ENCODE measurements around the gene WWOX.

WWOX gene

GRCh38 chr16:78785218-78785617 lies 685.8 kb downstream of the WWOX start:
- TF ChIP-seq CTCF (IDR thresholded peaks at IDR 0.05; ENCODE audit: insufficient read depth, missing control alignments): no peak
- DNase-seq (ENCODE audit: insufficient read length, low spot score): no peak
- no peak for FAIRE-seq

- no peak for DNase-seq (ENCODE audit: insufficient read length, low spot score)
- no peak for TF ChIP-seq CTCF (IDR thresholded peaks at IDR 0.05; ENCODE audit: insufficient read depth, missing control alignments)
- FAIRE-seq: no peak
Measured at GRCh38 chr16:78786635-78787034, 687.2 kb downstream of the WWOX start.

- FAIRE-seq: no peak
- no peak for TF ChIP-seq CTCF (IDR thresholded peaks at IDR 0.05; ENCODE audit: insufficient read depth, missing control alignments)
- DNase-seq (ENCODE audit: insufficient read length, low spot score): no peak
Measured at GRCh38 chr16:78788276-78788675, 688.8 kb downstream of the WWOX start.

GRCh38 chr16:78788696-78789095 lies 689.2 kb downstream of the WWOX start:
- DNase-seq (ENCODE audit: insufficient read length, low spot score) (no peak), FAIRE-seq (no peak)
- TF ChIP-seq CTCF (IDR thresholded peaks at IDR 0.05; ENCODE audit: insufficient read depth, missing control alignments): no peak

DNA sequence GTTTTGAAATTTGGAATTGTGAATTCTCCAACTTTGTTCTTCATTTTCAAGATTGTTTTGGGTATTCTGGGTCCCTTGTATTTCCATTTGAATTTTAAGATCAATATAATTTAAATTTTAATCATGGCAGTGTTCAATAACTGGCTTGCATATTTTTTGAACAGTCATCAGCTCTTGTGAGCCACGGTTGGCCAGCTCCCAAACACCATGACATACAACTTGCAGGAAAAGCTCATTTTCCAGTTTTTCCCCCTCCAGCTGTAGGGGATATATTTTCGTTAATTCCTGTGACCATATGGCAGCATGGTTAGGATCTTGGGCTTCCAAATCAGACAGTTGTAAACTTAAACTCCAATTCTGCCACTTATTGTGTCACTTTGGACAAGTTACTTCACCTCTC lies 690.1 kb downstream of the WWOX start:
- TF ChIP-seq CTCF (IDR thresholded peaks at IDR 0.05; ENCODE audit: insufficient read depth, missing control alignments): no peak
- FAIRE-seq: no peak

DNA sequence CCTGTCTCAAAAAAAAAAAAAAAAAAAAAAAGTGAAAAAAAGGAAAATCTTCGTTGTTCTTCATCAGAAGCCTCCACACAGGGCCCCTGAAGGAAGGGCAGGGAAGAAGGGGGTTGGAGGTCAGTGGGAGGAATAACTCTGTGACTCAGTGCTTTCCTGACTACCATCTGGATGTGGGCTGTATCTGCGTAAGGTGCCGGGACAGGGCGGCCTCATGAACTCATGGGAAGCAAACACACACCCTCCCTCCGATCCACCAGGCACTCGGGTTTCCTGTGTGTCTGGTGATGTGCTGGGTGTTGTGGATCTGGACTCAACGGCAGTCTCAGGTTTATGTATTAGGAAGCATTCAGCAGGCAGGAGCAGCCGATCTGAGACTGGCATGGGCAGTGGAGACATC lies 691.6 kb downstream of the WWOX start:
- TF ChIP-seq CTCF (IDR thresholded peaks at IDR 0.05; ENCODE audit: insufficient read depth, missing control alignments): no peak
- FAIRE-seq (no peak), DNase-seq (ENCODE audit: insufficient read length, low spot score) (no peak)

More for the DNA sequence above, 690.1 kb downstream of the WWOX start:
- DNase-seq (ENCODE audit: insufficient read length, low spot score): no peak

- no peak for FAIRE-seq
- no peak for DNase-seq (ENCODE audit: insufficient read length, low spot score)
- TF ChIP-seq CTCF (IDR thresholded peaks at IDR 0.05; ENCODE audit: insufficient read depth, missing control alignments): no peak
Measured at GRCh38 chr16:78791926-78792325, 692.5 kb downstream of the WWOX start.
